H1 (cell line): ENCODE measurements around the gene TP73. TPM values are rescaled to one million over a fixed set of nuclear protein-coding genes. Genes with fewer than 3 reads are reported as not detected.

Experiments used
- CTCF ChIA-PET: fragments of 300-600 bp; sonication (Branson Sonifier 250); formaldehyde crosslinking; loops from one replicate; lab custom pipeline; 2021; ENCODE audit not compliant: partially characterized antibody; lab: Charles Lee
- POLR2A ChIA-PET: fragments of 300-600 bp; sonication (Branson Sonifier 250); formaldehyde crosslinking; loops from one replicate; lab custom pipeline; 2021; ENCODE audit warnings: inconsistent platforms; ENCODE audit not compliant: partially characterized antibody; lab: Charles Lee
- DNase-seq, 2 experiments: peaks; one replicate each; pipeline versions ENCODE4 v3.0.0 to v3.0.0-alpha.2; 2010 to 2022; ENCODE audit warnings: low spot score in 2 of 2, low read depth in 1 of 2, mixed read lengths in 1 of 2
- FAIRE-seq: peaks from 2 replicates; lab custom pipeline; 2011; peaks lifted over from hg19 to GRCh38; lab: Jason Lieb, UNC
- H2AFZ ChIP-seq: 2 replicates; pipeline ENCODE4 v1.8.1; 2012; ENCODE audit warnings: low read length, inconsistent platforms
- H2AK5ac ChIP-seq: 2 replicates; pipeline ENCODE4 v1.6.1; 2013; ENCODE audit warnings: low read depth, low read length
- H2BK120ac ChIP-seq: replicated peaks from 2 replicates; pipeline ENCODE3; 2013; ENCODE audit warnings: low read depth, low read length, inconsistent platforms
- H2BK12ac ChIP-seq: 2 replicates; pipeline ENCODE4 v1.6.1; 2013; ENCODE audit warnings: low read depth, low read length
- H2BK15ac ChIP-seq: 2 replicates; pipeline ENCODE4 v1.6.1; 2013; ENCODE audit warnings: low read length
- H2BK20ac ChIP-seq: 2 replicates; pipeline ENCODE4 v1.6.1; 2013; ENCODE audit warnings: low read length
- H2BK5ac ChIP-seq: 2 replicates; pipeline ENCODE4 v1.6.1; 2013; ENCODE audit warnings: low read depth, low read length
- H3K14ac ChIP-seq: 2 replicates; pipeline ENCODE4 v1.6.1; 2013; ENCODE audit warnings: inconsistent platforms; ENCODE audit not compliant: insufficient read length
- H3K18ac ChIP-seq: 2 replicates; pipeline ENCODE4 v1.6.1; 2013; ENCODE audit warnings: low read length; ENCODE audit errors: extremely low read depth
- H3K23ac ChIP-seq: 2 replicates; pipeline ENCODE4 v1.6.1; 2013; ENCODE audit warnings: inconsistent platforms; ENCODE audit not compliant: insufficient read length
- H3K23me2 ChIP-seq: 2 replicates; pipeline ENCODE4 v1.6.1; 2013; ENCODE audit warnings: low read depth, low read length
- H3K27ac ChIP-seq: 2 replicates; pipeline ENCODE4 v1.6.1; 2011; ENCODE audit warnings: low read depth, low read length, inconsistent platforms
- H3K27me3 ChIP-seq, 4 experiments: replicated peaks in 1 of 4; 1 replicate in 1 of 4; 2 replicates in 3 of 4; pipeline versions ENCODE4 v1.6.1 to v1.8.1; 2011 to 2013; ENCODE audit warnings: low read length in 3 of 4, mild to moderate bottlenecking in 3 of 4, inconsistent platforms in 2 of 4, mixed read lengths in 2 of 4, moderate library complexity in 1 of 4; ENCODE audit not compliant: control insufficient read depth in 3 of 4, insufficient read depth in 3 of 4; ENCODE audit errors: extremely low read depth in 1 of 4
- H3K36me3 ChIP-seq, 4 experiments: 2 replicates each; pipeline versions ENCODE4 v1.6.1 to v1.8.1; 2011 to 2013; ENCODE audit warnings: mild to moderate bottlenecking in 4 of 4, low read length in 3 of 4, moderate library complexity in 2 of 4, control low read depth in 1 of 4, inconsistent platforms in 1 of 4; ENCODE audit not compliant: insufficient read depth in 4 of 4, control insufficient read depth in 2 of 4
- H3K4ac ChIP-seq: replicated peaks from 2 replicates; pipeline ENCODE3; 2013; ENCODE audit warnings: low read length, low read depth, mixed read lengths, inconsistent platforms; ENCODE audit not compliant: insufficient read length
- H3K4me1 ChIP-seq, 4 experiments: replicated peaks in 1 of 4; 1 replicate in 1 of 4; 2 replicates in 3 of 4; pipeline versions ENCODE4 v1.6.1 to v1.8.1; 2011 to 2013; ENCODE audit warnings: low read length in 3 of 4, inconsistent platforms in 2 of 4, mixed read lengths in 1 of 4; ENCODE audit not compliant: insufficient read depth in 4 of 4, control insufficient read depth in 3 of 4
- H3K4me2 ChIP-seq, 2 experiments: 2 replicates each; pipeline versions ENCODE4 v1.6.1 to v1.8.1; 2011 to 2013; ENCODE audit warnings: low read depth in 2 of 2, low read length in 2 of 2, control low read depth in 1 of 2, inconsistent platforms in 1 of 2, mild to moderate bottlenecking in 1 of 2; ENCODE audit not compliant: insufficient read depth in 1 of 2
- H3K4me3 ChIP-seq, 4 experiments: fragments of 200-600, 300-600 bp in 1 of 4; sonication (generic), shearing (Covaris generic), sonication (Bioruptor Twin) in 1 of 4; 2 replicates each; pipeline versions ENCODE4 v1.5.1 to v1.8.1; 2011 to 2016; ENCODE audit warnings: low read length in 4 of 4, low read depth in 3 of 4, control low read depth in 2 of 4, inconsistent platforms in 2 of 4, mild to moderate bottlenecking in 2 of 4, mixed read lengths in 1 of 4, moderate library complexity in 1 of 4; ENCODE audit not compliant: insufficient read depth in 2 of 4; ENCODE audit errors: extremely low read depth in 1 of 4
- H3K56ac ChIP-seq: replicated peaks from 2 replicates; pipeline ENCODE3; 2013; ENCODE audit warnings: low read depth, mild to moderate bottlenecking, mixed read lengths, low read length, inconsistent platforms; ENCODE audit not compliant: insufficient read length
- H3K79me1 ChIP-seq: 2 replicates; pipeline ENCODE4 v1.6.1; 2013; ENCODE audit warnings: low read depth, low read length, control low read depth
- H3K79me2 ChIP-seq, 2 experiments: 2 replicates each; pipeline versions ENCODE4 v1.6.1 to v1.8.1; 2012 to 2013; ENCODE audit warnings: low read length in 2 of 2, mild to moderate bottlenecking in 2 of 2, inconsistent platforms in 1 of 2; ENCODE audit not compliant: insufficient read depth in 2 of 2, control insufficient read depth in 1 of 2
- H3K9ac ChIP-seq, 4 experiments: replicated peaks in 1 of 4; 1 replicate in 1 of 4; 2 replicates in 3 of 4; pipeline versions ENCODE4 v1.6.1 to v1.8.1; 2011 to 2013; ENCODE audit warnings: low read depth in 3 of 4, low read length in 3 of 4, control low read depth in 2 of 4, mild to moderate bottlenecking in 2 of 4, moderate library complexity in 2 of 4, inconsistent platforms in 1 of 4; ENCODE audit errors: extremely low read depth in 1 of 4
- H3K9me3 ChIP-seq, 2 experiments: 2 replicates each; pipeline versions ENCODE4 v1.6.1 to v1.8.1; 2012 to 2013; ENCODE audit warnings: mild to moderate bottlenecking in 2 of 2, moderate library complexity in 2 of 2, control low read depth in 1 of 2, inconsistent platforms in 1 of 2, low read depth in 1 of 2, low read length in 1 of 2, mixed read lengths in 1 of 2; ENCODE audit not compliant: insufficient read depth in 2 of 2
- H4K20me1 ChIP-seq, 2 experiments: replicated peaks in 1 of 2; 2 replicates each; pipeline versions ENCODE3 to v1.8.1; 2011 to 2013; ENCODE audit warnings: inconsistent platforms in 2 of 2, low read length in 2 of 2, mild to moderate bottlenecking in 1 of 2; ENCODE audit not compliant: insufficient read depth in 2 of 2, control insufficient read depth in 1 of 2
- H4K5ac ChIP-seq: 2 replicates; pipeline ENCODE4 v1.6.1; 2013; ENCODE audit warnings: low read length, low read depth, mixed read lengths, inconsistent platforms; ENCODE audit not compliant: insufficient read length
- H4K8ac ChIP-seq: 2 replicates; pipeline ENCODE4 v1.8.0; 2013; ENCODE audit warnings: mild to moderate bottlenecking, moderate library complexity, low read length, inconsistent platforms; ENCODE audit not compliant: insufficient read depth; ENCODE audit errors: extremely low read depth
- H4K91ac ChIP-seq: replicated peaks from 2 replicates; pipeline ENCODE3; 2013; ENCODE audit warnings: low read length, mixed read lengths, inconsistent platforms; ENCODE audit not compliant: insufficient read length
- ASH2L ChIP-seq: fragments of 200-600, 300-600 bp; sonication (generic); IDR thresholded peaks from one replicate; pipeline ENCODE4 v1.7.1; 2017; ENCODE audit warnings: low read length
- ATF2 ChIP-seq: IDR thresholded peaks from 2 replicates; pipeline ENCODE4 v1.6.1; 2012; ENCODE audit warnings: low read length, inconsistent platforms
- BRCA1 ChIP-seq: IDR thresholded peaks from 2 replicates; pipeline ENCODE4 v1.6.1; 2012; ENCODE audit warnings: low read depth, low read length, improper control_type of control experiment
- CEBPB ChIP-seq: IDR thresholded peaks from 2 replicates; pipeline ENCODE4 v1.6.1; 2012; ENCODE audit warnings: low read depth, low read length
- FOSL1 ChIP-seq: IDR thresholded peaks from 2 replicates; pipeline ENCODE4 v1.6.1; 2011; ENCODE audit warnings: mild to moderate bottlenecking, low read depth, low read length, moderate library complexity; ENCODE audit not compliant: insufficient read depth
- KDM4A ChIP-seq: IDR thresholded peaks from one replicate; pipeline ENCODE4 v1.7.1; 2012; ENCODE audit warnings: low read depth, mild to moderate bottlenecking, moderate library complexity, low read length, inconsistent platforms; ENCODE audit not compliant: severe bottlenecking
- SAP30 ChIP-seq: fragments of 300-600 bp; sonication (generic); IDR thresholded peaks from 2 replicates; pipeline ENCODE4 v1.7.1; 2012; ENCODE audit warnings: low read length, moderate library complexity, mild to moderate bottlenecking, inconsistent platforms; ENCODE audit not compliant: insufficient read depth, insufficient replicate concordance
- SIN3A ChIP-seq, 2 experiments: IDR thresholded peaks in 1 of 2; conservative IDR thresholded peaks in 1 of 2; 2 replicates each; pipeline ENCODE4 v1.6.1; 2011 to 2012; ENCODE audit warnings: low read length in 2 of 2, improper control_type of control experiment in 1 of 2, low read depth in 1 of 2, mild to moderate bottlenecking in 1 of 2
- SP2 ChIP-seq: IDR thresholded peaks from 2 replicates; pipeline ENCODE4 v1.6.1; 2012; ENCODE audit warnings: mild to moderate bottlenecking, low read length, inconsistent platforms
- TBP ChIP-seq: IDR thresholded peaks from 2 replicates; pipeline ENCODE4 v1.6.1; 2011; ENCODE audit warnings: low read depth, low read length, improper control_type of control experiment
- ZNF274 ChIP-seq: IDR thresholded peaks from 2 replicates; pipeline ENCODE4 v1.7.0; 2012; ENCODE audit warnings: low read length, borderline replicate concordance; ENCODE audit errors: extremely low read depth
- WGBS, 2 experiments: shearing (Covaris generic) in 1 of 2; methylation state at CpG; one replicate each; pipeline versions ENCODE4 v1.1.6 to v1.1.7; 2013 to 2015; ENCODE audit warnings: low lambda C conversion rate in 2 of 2, mixed read lengths in 2 of 2, inconsistent platforms in 1 of 2, low coverage in 1 of 2, missing lambda C conversion rate in 1 of 2; ENCODE audit not compliant: insufficient replicate concordance in 2 of 2, insufficient coverage in 1 of 2, insufficient read length in 1 of 2; ENCODE audit errors: extremely low coverage in 1 of 2, missing lambda C conversion rate in 1 of 2; 5-methylcytosine and 5-hydroxymethylcytosine counted together
- polyA plus RNA-seq, 7 experiments: library from polyadenylated mRNA; depleted of rRNA in 3 of 7; stranded (reverse) in 5 of 7; unstranded in 2 of 7; fragments of >200 nt in 5 of 7; fragments of 200-250 nt in 2 of 7; gene quantifications; 1 replicate in 5 of 7; 2 replicates in 1 of 7; 4 replicates in 1 of 7; pipeline versions ENCODE4 v1.2.1 to v1.2.3, GENCODE V29; 2011 to 2013; ENCODE audit warnings: missing spikeins in 2 of 7, mixed read lengths in 2 of 7
- total RNA-seq: library from RNA; stranded (reverse); fragmentation: NEBNext Ultra II Directional; extraction: Animal tissue kit (Norgen Biotek cat#: 25700); gene quantifications from 2 replicates; pipeline ENCODE4 v1.2.1, GENCODE V29; 2021

TP73 gene
- total and polyA plus RNA-seq, 2 of the 8 experiments (the other 6 are each of a cell fraction or from before 2014, with no cell fraction given) = 2.6 to 3.1 TPM

- no peak overlapping the region for H3K18ac ChIP-seq
- H3K79me1 ChIP-seq = no peaks in the 10 kb centered on the region
- no peak overlapping the region; the same call in 1 of the 2 replicates for H2AK5ac ChIP-seq
- no peak overlapping the region for H3K4me2 ChIP-seq
- 93% methylated on average over 9 of the region's 9 CpGs; no CpG with 5 or more reads in 1 of the 2 experiments for WGBS, 2 experiments
- peaks cover 2% of the 10 kb centered on the region; the same call in 1 of the 2 replicates for H3K23me2 ChIP-seq
- no peak overlapping the region for H3K27ac ChIP-seq
- H3K23ac ChIP-seq = no peak overlapping the region
- H3K9ac ChIP-seq = no peak overlapping the region
- H4K8ac ChIP-seq = no peak overlapping the region
- H3K27me3 ChIP-seq = peaks cover 0 to 5% (median 3%) of the 10 kb centered on the region in 4 experiments; a peak in 2 of 7 replicates
- H3K9me3 ChIP-seq = no peaks in the 10 kb centered on the region
- H2BK12ac ChIP-seq = peak overlapping the region; percentile 23; the same call in 1 of the 2 replicates
- H2BK20ac ChIP-seq = no peak overlapping the region
- no peaks in the 10 kb centered on the region for H4K20me1 ChIP-seq
- FAIRE-seq (no peak), DNase-seq (no peak)
- no peak overlapping the region for H2AFZ ChIP-seq
- no peak overlapping the region for H2BK5ac ChIP-seq
- H4K91ac ChIP-seq = no peak overlapping the region
- no peak overlapping the region for H3K14ac ChIP-seq
- no peak overlapping the region for H3K56ac ChIP-seq
- H4K5ac ChIP-seq = no peak overlapping the region
- H2BK15ac ChIP-seq = no peak overlapping the region
- H3K36me3 ChIP-seq = no peaks in the 10 kb centered on the region
- no peak overlapping the region for H3K4me3 ChIP-seq
- H2BK120ac ChIP-seq = no peak overlapping the region
- peaks cover 0 to 16% (median 12%) of the 10 kb centered on the region in 4 experiments; a peak in 5 of 7 replicates for H3K4me1 ChIP-seq
- CTCF ChIA-PET = interaction anchor here (1.2 kb wide), 1 partner anchor 11 kb away, joined by 3 read pairs; no protein-coding TSS in a partner anchor
- no peaks in the 10 kb centered on the region for H3K79me2 ChIP-seq
- H3K4ac ChIP-seq = no peak overlapping the region
- POLR2A ChIA-PET = interaction anchor here (0.9 kb wide), 1 partner anchor 60 kb away, joined by 3 read pairs; no protein-coding TSS in a partner anchor
- TF ChIP-seq BRCA1 (no peak), SIN3A (conservative IDR thresholded peaks at IDR 0.05 in 1 of 2, IDR thresholded peaks at IDR 0.05 in 1 of 2; ENCODE audit: low read depth in 1 of 2, low read length in 2 of 2) (no peak), FOSL1 (no peak), SP2 (no peak), SAP30 (no peak), ZNF274 (no peak), ATF2 (no peak), ASH2L (no peak), TBP (no peak), KDM4A (no peak), CEBPB (no peak)
These were observed 27.6 kb downstream of the TP73 start for GRCh38 chr1:3679799-3680453.
